Placental epithelial cell (primary cell): Measurements from ENCODE around the gene ITFG2. TPM values are rescaled to one million over a fixed set of nuclear protein-coding genes. Genes with fewer than 3 reads are reported as not detected.

Experiments
- total RNA-seq: library from RNA; depleted of rRNA; stranded (reverse); fragments of >200 nt; gene quantifications from 2 replicates; pipeline ENCODE4 v1.2.3, GENCODE V29; 2012

Gene ITFG2
- total RNA-seq = 20.3 and 28.7 TPM in 2 replicates

GRCh38 chr12:2812290-2813213 lies at the start of gene ITFG2:
Gene ITFG2, plus strand, starts transcription at chr12:2812668. Its CDS starts 93 bp downstream, at chr12:2812761.

GRCh38 chr12:2794736-2795289 lies 17.7 kb upstream of the ITFG2 start, which contains the start of gene FKBP4:
Gene FKBP4, plus strand, starts transcription at chr12:2794970. Its CDS starts 170 bp downstream, at chr12:2795140.

GRCh38 chr12:2834581-2835491 lies 22.4 kb downstream of the ITFG2 start, which contains the start of gene NRIP2:
Gene NRIP2, minus strand, starts transcription at chr12:2835035. Its CDS starts 52 bp downstream, at chr12:2834983.

GRCh38 chr12:2857021-2857431 lies 44.6 kb downstream of the ITFG2 start, which contains the start of gene TEX52:
Gene TEX52, minus strand, starts transcription at chr12:2857039. Its CDS starts 13 bp downstream, at chr12:2857026.

Other genes with a start within 250 kb of the ITFG2 start
- 24.3 and 42.3 TPM in 2 replicates for gene FKBP4, start 17.7 kb upstream of the ITFG2 start, total RNA-seq
- gene NRIP2, start 22.4 kb downstream of the ITFG2 start, total RNA-seq = not detected in 2 replicates
- not detected in 2 replicates for gene TEX52, start 44.4 kb downstream of the ITFG2 start, total RNA-seq
- gene FOXM1, start 64.5 kb downstream of the ITFG2 start, total RNA-seq = 3.5 and 8.9 TPM in 2 replicates
- gene RHNO1, start 64.6 kb downstream of the ITFG2 start, total RNA-seq = 16.9 and 19.8 TPM in 2 replicates
- gene TULP3, start 78.2 kb downstream of the ITFG2 start, total RNA-seq = 24.5 and 28.3 TPM in 2 replicates
- gene TEAD4, start 146.7 kb downstream of the ITFG2 start, total RNA-seq = 4.7 and 16.2 TPM in 2 replicates